PC-3 (cell line): ENCODE results near the gene CIDEB. TPM values are rescaled to one million over a fixed set of nuclear protein-coding genes. Genes with fewer than 3 reads are reported as not detected.

Source experiments
- ATAC-seq: fragments of 200-7000 bp; cut with Tn5 transposase; 2 replicates; pipeline ENCODE4 v1.9.1; 2020; ENCODE audit warnings: mild to moderate bottlenecking, moderate library complexity
- BruUV-seq: library from RNA; stranded (reverse); fragments of 400-500 nt; replicated peaks from 2 replicates; lab custom pipeline; 2021; lab: Mats Ljungman, UMichigan
- CTCF ChIA-PET: fragments of 300-600 bp; sonication (Branson Sonifier 250); formaldehyde crosslinking; loops from one replicate; lab custom pipeline; 2022; ENCODE audit warnings: antibody characterized with exemption; lab: Charles Lee
- POLR2A ChIA-PET: fragments of 300-600 bp; sonication (Branson Sonifier 250); formaldehyde crosslinking; loops from one replicate; lab custom pipeline; 2022; ENCODE audit warnings: antibody characterized with exemption; ENCODE audit not compliant: unreplicated experiment; lab: Charles Lee
- DNase-seq: peaks from one replicate; pipeline ENCODE4 v3.0.0-alpha.2; 2015
- H2AFZ ChIP-seq: fragments of 300-600 bp; sonication (generic); 2 replicates; pipeline ENCODE4 v1.6.0; 2016; ENCODE audit warnings: antibody characterized with exemption, low read length
- H3F3A ChIP-seq: fragments of 300-600 bp; sonication (generic); one replicate; pipeline ENCODE4 v1.6.0; 2017; ENCODE audit warnings: antibody characterized with exemption, low read length, control low read depth, mild to moderate bottlenecking; ENCODE audit not compliant: unreplicated experiment
- H3K27ac ChIP-seq: fragments of 300-600 bp; sonication (generic); 2 replicates; pipeline ENCODE4 v1.5.1; 2016; ENCODE audit warnings: mild to moderate bottlenecking, low read length
- H3K27me3 ChIP-seq: fragments of 300-600 bp; sonication (generic); 2 replicates; pipeline ENCODE4 v1.6.1; 2016; ENCODE audit warnings: low read length, mixed read lengths
- H3K36me3 ChIP-seq: fragments of 300-600 bp; sonication (generic); 2 replicates; pipeline ENCODE4 v1.6.1; 2016; ENCODE audit warnings: low read depth, mixed run types, low read length, mixed read lengths
- H3K4me1 ChIP-seq: fragments of 300-600 bp; sonication (generic); 2 replicates; pipeline ENCODE4 v1.5.1; 2016; ENCODE audit warnings: low read length; ENCODE audit not compliant: insufficient read depth
- H3K4me2 ChIP-seq: fragments of 300-600 bp; sonication (generic); 2 replicates; pipeline ENCODE4 v1.6.0; 2016; ENCODE audit warnings: low read length
- H3K4me3 ChIP-seq: fragments of 300-600 bp; sonication (generic); 2 replicates; pipeline ENCODE4 v1.5.1; 2016; ENCODE audit warnings: mild to moderate bottlenecking, low read length, mixed read lengths
- H3K79me2 ChIP-seq: fragments of 300-600 bp; sonication (generic); 2 replicates; pipeline ENCODE4 v1.6.1; 2017; ENCODE audit warnings: low read length, mixed read lengths
- H3K9ac ChIP-seq: fragments of 300-600 bp; sonication (generic); 2 replicates; pipeline ENCODE4 v1.6.0; 2016; ENCODE audit warnings: mild to moderate bottlenecking, low read length
- H3K9me2 ChIP-seq: fragments of 300-600 bp; sonication (generic); replicated peaks from 2 replicates; pipeline ENCODE4 v1.6.1; 2016; ENCODE audit warnings: mixed run types, low read length, mixed read lengths
- H3K9me3 ChIP-seq: fragments of 300-600 bp; sonication (generic); 2 replicates; pipeline ENCODE4 v1.6.1; 2016; ENCODE audit warnings: low read length, mixed read lengths
- H4K20me1 ChIP-seq: fragments of 300-600 bp; sonication (generic); 2 replicates; pipeline ENCODE4 v1.6.1; 2016; ENCODE audit warnings: low read length, mixed read lengths
- CTCF ChIP-seq: fragments of 300-600 bp; sonication (generic); conservative IDR thresholded peaks from 2 replicates; pipeline ENCODE4 v1.5.1; 2017; ENCODE audit warnings: antibody characterized with exemption, low read depth, mild to moderate bottlenecking, low read length
- EZH2 ChIP-seq: fragments of 300-600 bp; sonication (generic); IDR thresholded peaks from one replicate; pipeline ENCODE4 v1.6.1; 2017; ENCODE audit warnings: antibody characterized with exemption, mild to moderate bottlenecking, low read length; ENCODE audit not compliant: unreplicated experiment
- EZH2phosphoT487 ChIP-seq: fragments of 300-600 bp; sonication (generic); IDR thresholded peaks from 2 replicates; pipeline ENCODE4 v1.6.1; 2018; ENCODE audit warnings: mild to moderate bottlenecking, antibody characterized with exemption, low read length, borderline replicate concordance
- intact Hi-C: fragments of 100-400 bp; cut with micrococcal nuclease; formaldehyde crosslinking; loops from 2 replicates; pipeline ENCODE4 v1.9.0; 2023
- total RNA-seq: library from RNA; depleted of rRNA; stranded (reverse); fragments of >200 nt; gene quantifications from 2 replicates; pipeline ENCODE4 v1.2.3, GENCODE V29; 2014

CIDEB gene
- total RNA-seq, 1 experiment from 2014 or later, result not detected

- no peak overlapping the region for H3K4me2 ChIP-seq
- CTCF ChIA-PET, result no interaction called here
- H3K36me3 ChIP-seq, result no peaks in the 10 kb centered on the region
- H3K4me3 ChIP-seq, result no peak overlapping the region
- no peak overlapping the region for H3K9ac ChIP-seq
- no peak overlapping the region for H2AFZ ChIP-seq
- H3K79me2 ChIP-seq, result no peaks in the 10 kb centered on the region
- peaks cover 8% of the 10 kb centered on the region; the same call in 1 of the 2 replicates for H3K4me1 ChIP-seq
- POLR2A ChIA-PET, result no interaction called here
- no peaks in the 10 kb centered on the region for H3F3A ChIP-seq
- BruUV-seq, result no TSS peak
- H3K27me3 ChIP-seq, result no peaks in the 10 kb centered on the region
- DNase-seq, result no peak
- no peak for TF ChIP-seq CTCF
- no peak for TF ChIP-seq EZH2
- no peak for TF ChIP-seq EZH2phosphoT487
- H3K9me2 ChIP-seq, result no peaks in the 10 kb centered on the region
- ATAC-seq, result no peak
- no peaks in the 10 kb centered on the region for H4K20me1 ChIP-seq
- no peak overlapping the region for H3K27ac ChIP-seq
- H3K9me3 ChIP-seq, result no peaks in the 10 kb centered on the region
- intact Hi-C loops, result no loop called here
Observed at GRCh38 chr14:24260026-24260779, 47.6 kb downstream of the CIDEB start.

DNA sequence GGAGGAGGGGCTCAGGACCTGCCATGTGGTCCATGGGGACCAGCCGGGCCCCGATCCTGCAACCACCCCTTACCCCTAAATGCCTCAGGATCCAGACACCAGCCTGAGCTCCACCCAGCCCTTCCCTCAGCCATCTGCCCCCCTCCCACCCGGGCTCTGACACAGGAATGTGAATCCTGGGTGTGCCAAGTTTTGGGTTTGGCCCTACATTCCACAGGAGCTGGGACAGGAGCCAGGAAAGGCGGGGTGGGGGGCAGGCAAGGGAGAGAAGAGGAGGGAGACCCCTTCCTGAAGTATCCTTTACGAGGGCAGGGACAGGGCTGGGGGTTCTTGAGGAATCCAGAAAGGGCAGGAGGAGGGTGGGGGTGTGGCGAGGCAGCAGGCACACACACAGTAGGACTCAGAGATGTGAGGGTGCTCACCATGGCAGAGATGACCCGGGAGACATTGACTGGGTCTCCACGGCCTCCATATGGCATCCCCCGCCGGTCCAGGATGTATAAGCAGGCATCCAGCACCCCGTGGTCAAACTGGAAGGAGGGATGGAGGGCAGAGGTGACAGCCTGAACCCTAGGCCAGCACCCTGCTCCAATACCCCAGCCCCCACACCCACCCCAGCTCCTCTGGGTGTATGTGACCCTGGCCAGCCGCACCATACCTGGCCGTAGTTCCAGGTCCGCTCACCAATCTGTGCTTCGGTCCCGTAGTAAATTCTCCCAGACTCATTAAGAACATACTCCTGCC is 48.3 kb downstream of the CIDEB start:
- no peaks in the 10 kb centered on the region for H3K9me2 ChIP-seq
- DNase-seq, result peak; percentile 56
- no peak overlapping the region for H3K4me3 ChIP-seq
- H3K9ac ChIP-seq, result no peak overlapping the region
- POLR2A ChIA-PET, result interaction anchor here (0.6 kb wide), 1 partner anchor 12 kb away, joined by 6 read pairs; the partner anchor contains the start of gene RABGGTA
- H3K27ac ChIP-seq, result no peak overlapping the region
- H2AFZ ChIP-seq, result no peak overlapping the region
- no peaks in the 10 kb centered on the region for H3K79me2 ChIP-seq
- ATAC-seq, result peak; percentile 66
- no peaks in the 10 kb centered on the region for H3K27me3 ChIP-seq
- CTCF ChIA-PET, result no interaction called here
- no peaks in the 10 kb centered on the region for H3K36me3 ChIP-seq
- no peaks in the 10 kb centered on the region for H3K9me3 ChIP-seq
- no peaks in the 10 kb centered on the region for H3F3A ChIP-seq
- no TSS peak for BruUV-seq
- TF ChIP-seq EZH2 (no peak), CTCF (no peak), EZH2phosphoT487 (no peak)
- H3K4me1 ChIP-seq, result peaks cover 8% of the 10 kb centered on the region; the same call in 1 of the 2 replicates
- H3K4me2 ChIP-seq, result no peak overlapping the region
- H4K20me1 ChIP-seq, result no peaks in the 10 kb centered on the region
- intact Hi-C loops, result no loop called here
